MCF 10A (cell line): ENCODE results near the gene MMAA. TPM values are rescaled to one million over a fixed set of nuclear protein-coding genes. Genes with fewer than 3 reads are reported as not detected.
"Not testable (repeated sequence)": the region's sequence is repeated elsewhere in the genome, so short reads cannot be mapped to it uniquely, and the experiment has no call there.

Source experiments
- BruUV-seq: library from RNA; stranded (reverse); fragments of 400-500 nt; replicated peaks from 2 replicates; lab custom pipeline; 2021; lab: Mats Ljungman, UMichigan
- CTCF ChIA-PET: fragments of 300-600 bp; sonication (Branson Sonifier 250); formaldehyde crosslinking; extraction: SDS; loops from one replicate; lab custom pipeline; 2021; ENCODE audit warnings: antibody characterized with exemption, inconsistent platforms; lab: Yijun Ruan, JAX
- POLR2A ChIA-PET: fragments of 300-600, 350-650 bp; sonication (Branson Sonifier 250); formaldehyde crosslinking; extraction: SDS; loops from one replicate; lab custom pipeline; 2020; ENCODE audit warnings: antibody characterized with exemption, inconsistent platforms; lab: Yijun Ruan, JAX
- DNase-seq: peaks from one replicate; pipeline ENCODE4 v3.0.0-alpha.2; 2018; ENCODE audit not compliant: unreplicated experiment
- H3K27ac Mint-ChIP-seq: one replicate; pipeline ENCODE4 v1.8.0; 2022; ENCODE audit warnings: mild to moderate bottlenecking, low read depth, mixed read lengths; ENCODE audit not compliant: unreplicated experiment
- H3K27me3 Mint-ChIP-seq: one replicate; pipeline ENCODE4 v1.8.0; 2022; ENCODE audit warnings: mixed read lengths; ENCODE audit not compliant: insufficient read depth, unreplicated experiment
- H3K36me3 Mint-ChIP-seq: one replicate; pipeline ENCODE4 v1.8.0; 2022; ENCODE audit warnings: mild to moderate bottlenecking, moderate library complexity, mixed read lengths; ENCODE audit not compliant: insufficient read depth, unreplicated experiment
- H3K4me1 Mint-ChIP-seq: one replicate; pipeline ENCODE4 v1.8.0; 2022; ENCODE audit warnings: mixed read lengths; ENCODE audit not compliant: insufficient read depth, unreplicated experiment
- H3K4me3 Mint-ChIP-seq: one replicate; pipeline ENCODE4 v1.8.0; 2022; ENCODE audit warnings: mild to moderate bottlenecking, moderate library complexity, mixed read lengths; ENCODE audit not compliant: unreplicated experiment
- H3K9me3 Mint-ChIP-seq: one replicate; pipeline ENCODE4 v1.8.0; 2022; ENCODE audit warnings: mixed read lengths; ENCODE audit not compliant: unreplicated experiment
- intact Hi-C: fragments of 100-400 bp; cut with micrococcal nuclease; formaldehyde crosslinking; loops from 2 replicates; pipeline ENCODE4 v1.14.1; 2022
- total RNA-seq: library from RNA; stranded (reverse); gene quantifications from 2 replicates; pipeline ENCODE4 v1.2.3, GENCODE V29; 2022
- TF ChIP-seq, protein P1 (sequence below): fragments of 200-600 bp; IDR thresholded peaks from one replicate; pipeline ENCODE4 v1.8.0; 2022; ENCODE audit warnings: antibody characterized with exemption, mild to moderate bottlenecking; ENCODE audit not compliant: unreplicated experiment

MMAA gene
- total RNA-seq, 1 experiment from 2014 or later, result 9.7 TPM

- intact Hi-C loops, result no loop called here
- DNase-seq, result no peak
- H3K27me3 Mint-ChIP-seq, result no peaks in the 10 kb centered on the region
- BruUV-seq, result no TSS peak
- TF ChIP-seq, protein P1, sequence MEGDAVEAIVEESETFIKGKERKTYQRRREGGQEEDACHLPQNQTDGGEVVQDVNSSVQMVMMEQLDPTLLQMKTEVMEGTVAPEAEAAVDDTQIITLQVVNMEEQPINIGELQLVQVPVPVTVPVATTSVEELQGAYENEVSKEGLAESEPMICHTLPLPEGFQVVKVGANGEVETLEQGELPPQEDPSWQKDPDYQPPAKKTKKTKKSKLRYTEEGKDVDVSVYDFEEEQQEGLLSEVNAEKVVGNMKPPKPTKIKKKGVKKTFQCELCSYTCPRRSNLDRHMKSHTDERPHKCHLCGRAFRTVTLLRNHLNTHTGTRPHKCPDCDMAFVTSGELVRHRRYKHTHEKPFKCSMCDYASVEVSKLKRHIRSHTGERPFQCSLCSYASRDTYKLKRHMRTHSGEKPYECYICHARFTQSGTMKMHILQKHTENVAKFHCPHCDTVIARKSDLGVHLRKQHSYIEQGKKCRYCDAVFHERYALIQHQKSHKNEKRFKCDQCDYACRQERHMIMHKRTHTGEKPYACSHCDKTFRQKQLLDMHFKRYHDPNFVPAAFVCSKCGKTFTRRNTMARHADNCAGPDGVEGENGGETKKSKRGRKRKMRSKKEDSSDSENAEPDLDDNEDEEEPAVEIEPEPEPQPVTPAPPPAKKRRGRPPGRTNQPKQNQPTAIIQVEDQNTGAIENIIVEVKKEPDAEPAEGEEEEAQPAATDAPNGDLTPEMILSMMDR, result no peak
- CTCF ChIA-PET, result interaction anchor here (0.8 to 0.9 kb wide), 2 partner anchors 19 to 25 kb away, joined by 3 read pairs; no protein-coding TSS in a partner anchor
- peaks cover 18% of the 10 kb centered on the region for H3K36me3 Mint-ChIP-seq
- no peaks in the 10 kb centered on the region for H3K9me3 Mint-ChIP-seq
- no peak overlapping the region for H3K4me3 Mint-ChIP-seq
- H3K4me1 Mint-ChIP-seq, result no peaks in the 10 kb centered on the region
- POLR2A ChIA-PET, result no interaction called here
- H3K27ac Mint-ChIP-seq, result no peak overlapping the region
These were observed 16.4 kb downstream of the MMAA start for GRCh38 chr4:145635630-145636029.

GRCh38 chr4:145639186-145639698 lies 20.1 kb downstream of the MMAA start:
- peaks cover 22% of the 10 kb centered on the region for H3K36me3 Mint-ChIP-seq
- intact Hi-C loops, result no loop called here
- TF ChIP-seq, protein P1, result no peak
- no peak for DNase-seq
- POLR2A ChIA-PET, result no interaction called here
- BruUV-seq, result TSS peak; percentile 53
- no peaks in the 10 kb centered on the region for H3K27me3 Mint-ChIP-seq
- no peak overlapping the region for H3K4me3 Mint-ChIP-seq
- H3K27ac Mint-ChIP-seq, result no peak overlapping the region
- CTCF ChIA-PET, result no interaction called here
- H3K9me3 Mint-ChIP-seq, result no peaks in the 10 kb centered on the region
- no peaks in the 10 kb centered on the region for H3K4me1 Mint-ChIP-seq

- intact Hi-C loops, H3K4me3 Mint-ChIP-seq: not testable (repeated sequence)
These were observed 21.1 kb downstream of the MMAA start for GRCh38 chr4:145640236-145640635.

GRCh38 chr4:145643295-145643694 lies 24.1 kb downstream of the MMAA start:
- Mint-ChIP-seq H3K27me3 (no peaks in the 10 kb centered on the region), H3K36me3 (peaks cover 16% of the 10 kb centered on the region), H3K4me3 (no peak overlapping the region), H3K27ac (no peak overlapping the region), H3K4me1 (no peaks in the 10 kb centered on the region), H3K9me3 (no peaks in the 10 kb centered on the region)
- POLR2A ChIA-PET, result interaction anchor here (0.6 to 1.0 kb wide), 2 partner anchors 12 to 26 kb away, joined by 3 read pairs; no protein-coding TSS in a partner anchor
- no peak for DNase-seq
- CTCF ChIA-PET, result interaction anchor here (0.5 to 0.8 kb wide), 5 partner anchors 23 to 427 kb away, joined by 3 read pairs; no protein-coding TSS in a partner anchor
- BruUV-seq, result no TSS peak
- intact Hi-C loops, result no loop called here
- TF ChIP-seq, protein P1, result no peak

More at GRCh38 chr4:145640236-145640635, 21.1 kb downstream of the MMAA start:
- CTCF ChIA-PET, POLR2A ChIA-PET, H3K27ac Mint-ChIP-seq, H3K9me3 Mint-ChIP-seq, H3K27me3 Mint-ChIP-seq, H3K4me1 Mint-ChIP-seq, DNase-seq, BruUV-seq: not testable (repeated sequence)
- peaks cover 22% of the 10 kb centered on the region for H3K36me3 Mint-ChIP-seq
